ENCODE measurements around the gene STYX.

The STYX gene

GRCh38 chr14:52729925-52730708 is at the start of gene STYX:
STYX (plus strand) TSS chr14:52730166; CDS start chr14:52730475, 309 bp downstream.
- peak; percentile 97 to 98 for DNase-seq (ENCODE audit: low read depth in 2 of 2)

GRCh38 chr14:52683985-52684520 is 45.9 kb upstream of the STYX start:
- DNase-seq (ENCODE audit: low read depth in 2 of 2): no peak

GRCh38 chr14:52686176-52686575 is 43.8 kb upstream of the STYX start:
- DNase-seq (ENCODE audit: low read depth in 2 of 2): no peak

GRCh38 chr14:52690983-52691760 is 38.8 kb upstream of the STYX start:
- no peak for DNase-seq (ENCODE audit: low read depth in 2 of 2)

GRCh38 chr14:52692248-52692962 is 37.6 kb upstream of the STYX start:
- DNase-seq (ENCODE audit: low read depth in 2 of 2): no peak

- no peak for DNase-seq (ENCODE audit: low read depth in 2 of 2)
Measured at GRCh38 chr14:52693036-52693435, 36.9 kb upstream of the STYX start.

- no peak for DNase-seq (ENCODE audit: low read depth in 2 of 2)
Measured at GRCh38 chr14:52693532-52693931, 36.4 kb upstream of the STYX start.

- peak; percentile 37 to 40 for DNase-seq (ENCODE audit: low read depth in 2 of 2)
Measured at GRCh38 chr14:52694761-52695480, 35.0 kb upstream of the STYX start.

- DNase-seq (ENCODE audit: low read depth in 2 of 2): peak; percentile 42 to 72
Measured at GRCh38 chr14:52695481-52696091, 34.4 kb upstream of the STYX start, which contains the start of gene ERO1A. ERO1A (minus strand) TSS chr14:52695558; CDS start chr14:52695481, 77 bp downstream.

GRCh38 chr14:52700701-52701172 is 29.2 kb upstream of the STYX start:
- DNase-seq (ENCODE audit: low read depth in 2 of 2): no peak

GRCh38 chr14:52701223-52701622 is 28.7 kb upstream of the STYX start:
- no peak for DNase-seq (ENCODE audit: low read depth in 2 of 2)

- no peak for DNase-seq (ENCODE audit: low read depth in 2 of 2)
Measured at GRCh38 chr14:52703225-52703624, 26.7 kb upstream of the STYX start.

GRCh38 chr14:52703664-52704063 is 26.3 kb upstream of the STYX start:
- DNase-seq (ENCODE audit: low read depth in 2 of 2): no peak

- peak in 1 of 2 donors; percentile 21 for DNase-seq (ENCODE audit: low read depth in 2 of 2)
Measured at GRCh38 chr14:52706286-52706685, 23.7 kb upstream of the STYX start.

- peak; percentile 86 to 94 for DNase-seq (ENCODE audit: low read depth in 2 of 2)
Measured at GRCh38 chr14:52706724-52707706, 23.0 kb upstream of the STYX start, which contains the start of gene PSMC6. PSMC6 (plus strand) TSS chr14:52707200; CDS start chr14:52707220, 20 bp downstream.

- DNase-seq (ENCODE audit: low read depth in 2 of 2): no peak
Measured at GRCh38 chr14:52711666-52712065, 18.3 kb upstream of the STYX start.

- DNase-seq (ENCODE audit: low read depth in 2 of 2): no peak
Measured at GRCh38 chr14:52716155-52716554, 13.8 kb upstream of the STYX start.

- no peak for DNase-seq (ENCODE audit: low read depth in 2 of 2)
Measured at GRCh38 chr14:52723514-52724359, 6.2 kb upstream of the STYX start.

- DNase-seq (ENCODE audit: low read depth in 2 of 2): no peak
Measured at GRCh38 chr14:52724360-52724644, 5.7 kb upstream of the STYX start.
